Lung (tissue), 12 donors: ENCODE data around the gene PALS1. TPM values are rescaled to one million over a fixed set of nuclear protein-coding genes. Genes with fewer than 3 reads are reported as not detected.

Experiments used
- ATAC-seq: fragments of 200-7000 bp; cut with Tn5 transposase; one replicate; pipeline ENCODE4 v1.9.1; 2020; ENCODE audit warnings: moderate number of reproducible peaks; ENCODE audit not compliant: insufficient read depth, low FRiP score
- DNase-seq, 3 donors: peaks; one replicate each; pipeline ENCODE4 v3.0.0-alpha.2; 2013 to 2017
- H3K27ac ChIP-seq, 2 donors: one replicate each; pipeline ENCODE4 v1.5.1; 2013; ENCODE audit warnings: mild to moderate bottlenecking in 2 of 2, moderate library complexity in 2 of 2, control low read depth in 1 of 2, inconsistent platforms in 1 of 2, low read depth in 1 of 2, low read length in 1 of 2
- H3K27me3 ChIP-seq, 3 donors: one replicate each; pipeline ENCODE4 v1.5.1; 2013; ENCODE audit warnings: low read length in 2 of 3; ENCODE audit not compliant: control insufficient read depth in 3 of 3, insufficient read depth in 3 of 3
- H3K36me3 ChIP-seq, 4 donors: one replicate each; pipeline ENCODE4 v1.5.1; 2013; ENCODE audit warnings: low read length in 4 of 4, mild to moderate bottlenecking in 1 of 4, moderate library complexity in 1 of 4; ENCODE audit not compliant: control insufficient read depth in 4 of 4, insufficient read depth in 4 of 4
- H3K4me1 ChIP-seq, 5 donors: one replicate each; pipeline ENCODE4 v1.5.1; 2013; ENCODE audit warnings: low read length in 5 of 5, mild to moderate bottlenecking in 2 of 5, moderate library complexity in 1 of 5; ENCODE audit not compliant: control insufficient read depth in 5 of 5, insufficient read depth in 5 of 5
- H3K4me3 ChIP-seq: one replicate; pipeline ENCODE4 v1.5.1; 2013; ENCODE audit warnings: mild to moderate bottlenecking, control low read depth, moderate library complexity
- H3K9ac ChIP-seq, 2 donors: one replicate each; pipeline ENCODE4 v1.5.1; 2013; ENCODE audit warnings: low read length in 2 of 2, control low read depth in 1 of 2; ENCODE audit not compliant: insufficient read depth in 1 of 2
- H3K9me3 ChIP-seq, 4 donors: one replicate each; pipeline ENCODE4 v1.5.1; 2013; ENCODE audit warnings: low read length in 3 of 4, mild to moderate bottlenecking in 1 of 4, moderate library complexity in 1 of 4; ENCODE audit not compliant: control insufficient read depth in 4 of 4, insufficient read depth in 3 of 4
- CTCF ChIP-seq: IDR thresholded peaks from 2 replicates; pipeline ENCODE4 v1.5.1; 2012; ENCODE audit warnings: mild to moderate bottlenecking; ENCODE audit errors: control extremely low read depth, extremely low read depth
- WGBS, 2 donors: extraction: QIAGEN DNeasy Blood & Tissue Kit; methylation state at CpG; one replicate each; pipeline ENCODE4 v1.1.7; 2013; 5-methylcytosine and 5-hydroxymethylcytosine counted together
- polyA plus RNA-seq, 2 donors: library from polyadenylated mRNA; stranded (reverse); fragments of 200-250 nt; gene quantifications; one replicate each; pipeline ENCODE4 v1.2.1, GENCODE V29; 2013
- total RNA-seq, 2 donors: library from RNA; depleted of rRNA in 1 of 2; stranded (reverse); fragments of >200 nt in 1 of 2; gene quantifications; one replicate each; pipeline ENCODE4 v1.2.1, GENCODE V29; 2014 to 2021
- donor health status: control.
- donor health status: control.
- donor health status: Bipolar disorder and iron deficiency.
- donor health status: healthy.
- donor health status: DM: yes; HTN: yes; CAD: no.

PALS1 gene
- total and polyA plus RNA-seq, 4 donors, result 6.1 to 45.7 (median 17.4) TPM

GRCh38 chr14:67257906-67258305, 16.7 kb downstream of the PALS1 start:
- no peak overlapping the region for H3K27ac ChIP-seq
- 86 to 88% methylated on average over 3 of the region's 3 CpGs for WGBS, 2 donors
- ATAC-seq (no peak), DNase-seq (no peak)
- H3K4me1 ChIP-seq, result peaks cover 0 to 7% (median 1%) of the 10 kb centered on the region in 5 donors
- no peak for TF ChIP-seq CTCF
- no peak overlapping the region for H3K9ac ChIP-seq
- H3K4me3 ChIP-seq, result no peak overlapping the region
- peaks cover 0 to 4% (median 1%) of the 10 kb centered on the region in 4 donors for H3K36me3 ChIP-seq
- no peaks in the 10 kb centered on the region for H3K27me3 ChIP-seq
- no peaks in the 10 kb centered on the region for H3K9me3 ChIP-seq

- H3K4me3 ChIP-seq, result no peak overlapping the region
- no peak for ATAC-seq
- no peak overlapping the region for H3K27ac ChIP-seq
- no peak for TF ChIP-seq CTCF
- DNase-seq, result no peak
- peaks cover 0 to 4% (median 1%) of the 10 kb centered on the region in 4 donors for H3K36me3 ChIP-seq
- H3K9me3 ChIP-seq, result no peaks in the 10 kb centered on the region
- no peaks in the 10 kb centered on the region for H3K27me3 ChIP-seq
- peaks cover 2 to 15% (median 12%) of the 10 kb centered on the region in 5 donors for H3K4me1 ChIP-seq
- H3K9ac ChIP-seq, result no peak overlapping the region
- WGBS, 2 donors, result 93 to 95% methylated on average over 1 of the region's 1 CpG
Measured at GRCh38 chr14:67260965-67261364, 19.7 kb downstream of the PALS1 start.

- H3K27ac ChIP-seq, result no peak overlapping the region
- no peak overlapping the region for H3K4me3 ChIP-seq
- H3K9ac ChIP-seq, result no peak overlapping the region
- H3K4me1 ChIP-seq, result peaks cover 6 to 31% (median 12%) of the 10 kb centered on the region in 5 donors
- WGBS, 2 donors, result 79 to 84% methylated on average over 5 of the region's 5 CpGs
- no peak for TF ChIP-seq CTCF
- no peaks in the 10 kb centered on the region for H3K9me3 ChIP-seq
- no peaks in the 10 kb centered on the region for H3K27me3 ChIP-seq
- peaks cover 0 to 2% (median 0%) of the 10 kb centered on the region in 4 donors for H3K36me3 ChIP-seq
- DNase-seq (peak; percentile 25 to 94 (median 91)), ATAC-seq (no peak)
Measured at GRCh38 chr14:67263499-67264149, 22.4 kb downstream of the PALS1 start.

GRCh38 chr14:67265131-67265530, 23.9 kb downstream of the PALS1 start:
- H3K36me3 ChIP-seq, result no peaks in the 10 kb centered on the region
- H3K9me3 ChIP-seq, result no peaks in the 10 kb centered on the region
- peaks cover 6 to 43% (median 16%) of the 10 kb centered on the region in 5 donors for H3K4me1 ChIP-seq
- H3K9ac ChIP-seq, result no peak overlapping the region
- no peak overlapping the region for H3K27ac ChIP-seq
- no peaks in the 10 kb centered on the region for H3K27me3 ChIP-seq
- DNase-seq, result peak in 2 of 3 donors; percentile 17 to 38
- ATAC-seq, result no peak
- H3K4me3 ChIP-seq, result no peak overlapping the region
- whole genome bisulfite sequencing, 2 donors, result 77 to 100% methylated on average over 2 of the region's 2 CpGs
- TF ChIP-seq CTCF, result no peak
